Thyroid gland (tissue), 4 donors: ENCODE data around the gene BTRC.

Source experiments
- CTCF ChIP-seq, 6 experiments: fragments of 200-600 bp in 3 of 6; fragments of 450-650 bp in 3 of 6; sonication (generic) in 3 of 6; IDR thresholded peaks; one replicate each; pipeline ENCODE4 v1.5.1; 2016 to 2019; ENCODE audit warnings: antibody characterized with exemption in 6 of 6, mild to moderate bottlenecking in 2 of 6, inconsistent platforms in 1 of 6, moderate library complexity in 1 of 6
- POLR2A ChIP-seq, 2 donors: fragments of 450-650 bp; IDR thresholded peaks; one replicate each; pipeline ENCODE4 v1.6.1; 2017; ENCODE audit warnings: antibody characterized with exemption in 2 of 2, mild to moderate bottlenecking in 2 of 2, moderate library complexity in 1 of 2

GRCh38 chr10:101405001-101405400, 51.0 kb downstream of the BTRC start:
- no peak for TF ChIP-seq CTCF (IDR thresholded peaks at IDR 0.05)
- TF ChIP-seq POLR2A (IDR thresholded peaks at IDR 0.05): no peak
